HFF-Myc (cell line): ENCODE data around the gene STXBP5L.
"Not testable (repeated sequence)": the region's sequence is repeated elsewhere in the genome, so short reads cannot be mapped to it uniquely, and the experiment has no call there.

ENCODE experiments used
- DNase-seq: peaks from one replicate; pipeline ENCODE4 v3.0.0-alpha.2; 2011; ENCODE audit warnings: low read depth; ENCODE audit errors: extremely low read depth
- H3K4me3 ChIP-seq: replicated peaks from 2 replicates; pipeline ENCODE4 v1.5.1; 2011; ENCODE audit warnings: low read depth, mild to moderate bottlenecking, control low read depth, low read length
- CTCF ChIP-seq: IDR thresholded peaks from 2 replicates; pipeline ENCODE4 v1.5.1; 2012; ENCODE audit warnings: mild to moderate bottlenecking, low read depth, low read length, control low read depth; ENCODE audit errors: missing control alignments

The STXBP5L gene

DNA sequence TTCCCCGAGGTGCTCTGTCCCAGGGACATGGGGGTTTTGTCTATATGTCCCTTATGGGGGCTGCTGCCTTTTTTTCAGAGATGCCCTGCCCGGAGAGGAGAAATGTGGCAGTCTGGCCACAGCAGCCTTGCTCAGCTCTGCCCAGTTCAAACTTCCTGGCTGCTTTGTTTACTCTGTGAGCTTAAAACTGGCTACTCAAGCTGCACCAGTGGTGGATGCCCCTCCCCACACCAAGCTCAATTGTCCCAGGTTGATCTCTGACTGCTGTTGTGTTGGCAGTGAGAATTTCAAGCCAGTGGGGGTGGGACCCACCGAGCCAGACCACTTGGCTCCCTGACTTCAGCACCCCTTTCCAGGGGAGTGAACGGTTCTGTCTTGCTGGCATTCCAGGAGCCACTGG lies 188.9 kb downstream of the STXBP5L start:
- no peak for DNase-seq
- no peak overlapping the region for H3K4me3 ChIP-seq

DNA sequence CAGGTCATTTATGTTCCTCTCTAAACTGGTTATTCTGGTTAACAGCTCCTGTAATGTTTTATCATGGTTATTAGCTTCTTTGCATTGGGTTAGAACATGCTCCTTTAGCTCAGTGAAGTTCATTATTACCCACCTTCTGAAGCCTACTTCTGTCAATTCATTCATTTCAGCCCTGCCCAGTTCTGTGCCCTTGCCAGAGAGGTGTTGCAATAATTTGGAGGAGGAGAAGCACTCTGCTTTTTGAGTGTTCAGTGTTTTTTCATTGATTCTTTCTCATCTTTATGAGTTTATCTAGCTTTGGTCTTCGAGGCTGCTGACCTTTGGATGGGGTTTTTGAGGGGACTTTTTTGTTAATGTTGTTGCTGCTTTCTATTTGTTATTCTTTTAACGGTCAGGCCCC lies 203.1 kb downstream of the STXBP5L start:
- H3K4me3 ChIP-seq, DNase-seq: not testable (repeated sequence)

More for the DNA sequence above, 188.9 kb downstream of the STXBP5L start:
- TF ChIP-seq CTCF = no peak

GRCh38 chr3:121111914-121112612 lies 204.1 kb downstream of the STXBP5L start:
- H3K4me3 ChIP-seq = no peak overlapping the region
- TF ChIP-seq CTCF = no peak

GRCh38 chr3:121126033-121126706 lies 218.2 kb downstream of the STXBP5L start:
- no peak for TF ChIP-seq CTCF
- DNase-seq = no peak
- H3K4me3 ChIP-seq = no peak overlapping the region

More at GRCh38 chr3:121111914-121112612, 204.1 kb downstream of the STXBP5L start:
- DNase-seq = no peak

DNA sequence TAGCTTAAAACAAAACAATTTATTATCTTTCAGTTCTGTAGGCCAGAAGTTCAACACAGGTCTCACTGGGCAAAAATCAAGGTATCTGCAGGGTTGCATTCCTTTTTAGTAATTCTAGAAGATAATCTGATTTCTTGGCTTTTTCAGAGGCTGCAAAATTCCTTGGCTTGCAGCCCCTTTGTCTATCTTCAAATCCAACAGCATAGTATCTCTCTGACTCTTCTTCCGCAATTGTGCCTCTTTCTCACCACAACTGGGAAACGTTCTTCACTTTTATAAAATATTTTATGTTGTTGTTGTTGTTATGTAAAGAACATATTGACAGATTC lies 218.7 kb downstream of the STXBP5L start:
- no peak overlapping the region for H3K4me3 ChIP-seq
- no peak for DNase-seq
- no peak for TF ChIP-seq CTCF

DNA sequence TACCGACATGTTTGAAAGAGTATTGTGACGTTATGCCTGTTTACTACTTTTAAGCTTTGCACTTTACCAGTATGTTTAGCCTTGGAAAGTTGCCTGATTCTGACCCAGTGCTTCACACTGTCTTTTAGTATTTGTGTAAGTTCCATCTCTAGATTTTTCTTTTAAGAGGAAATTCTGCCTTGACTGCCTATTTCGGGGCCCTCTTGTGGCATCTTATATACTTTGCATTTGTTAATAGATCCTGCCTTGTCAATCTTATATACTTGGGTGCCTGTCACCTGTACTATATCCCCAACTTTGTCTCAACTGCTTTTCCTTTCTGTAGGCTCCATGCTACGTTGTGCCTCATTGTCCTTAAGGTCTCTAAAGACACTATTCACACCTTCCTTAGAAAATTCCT lies 244.6 kb downstream of the STXBP5L start:
- H3K4me3 ChIP-seq = no peak overlapping the region
- no peak for DNase-seq
- no peak for TF ChIP-seq CTCF

- no peak overlapping the region for H3K4me3 ChIP-seq
- TF ChIP-seq CTCF = no peak
- no peak for DNase-seq
Measured at GRCh38 chr3:121153851-121154250, 245.8 kb downstream of the STXBP5L start.
